OCI-LY7 (cell line): ENCODE results near the gene FDX2.

Experiments
- CTCF ChIP-seq: fragments of 200-600 bp; sonication (generic); conservative IDR thresholded peaks from 2 replicates; pipeline ENCODE4 v1.5.1; 2014; ENCODE audit warnings: mild to moderate bottlenecking, antibody characterized with exemption, low read length, moderate library complexity, mixed read lengths
- EZH2phosphoT487 ChIP-seq: fragments of 200-600 bp; sonication (generic); IDR thresholded peaks from 2 replicates; pipeline ENCODE4 v1.6.1; 2018; ENCODE audit warnings: low read depth, borderline replicate concordance, mild to moderate bottlenecking, mixed run types, antibody characterized with exemption, low read length, moderate library complexity, mixed read lengths

- no peak for TF ChIP-seq CTCF
- TF ChIP-seq EZH2phosphoT487, result no peak
Measured at GRCh38 chr19:10295305-10295846, 20.4 kb downstream of the FDX2 start.
